NCI-H2029 (cell line): ENCODE data around the gene FBXL19.

Experiments used
- DNase-seq: peaks from one replicate; lab custom pipeline; 2025; lab: John Stamatoyannopoulos, UW

Gene FBXL19

GRCh38 chr16:30964574-30965226 lies 41.3 kb downstream of the FBXL19 start:
- no peak for DNase-seq

GRCh38 chr16:30965436-30965835 lies 42.1 kb downstream of the FBXL19 start:
- no peak for DNase-seq

GRCh38 chr16:30966033-30966619 lies 42.8 kb downstream of the FBXL19 start:
- no peak for DNase-seq

- no peak for DNase-seq
These were observed 44.4 kb downstream of the FBXL19 start for GRCh38 chr16:30967795-30968194.

GRCh38 chr16:30969246-30969842 lies 46.0 kb downstream of the FBXL19 start:
- no peak for DNase-seq

- DNase-seq: no peak
These were observed 47.9 kb downstream of the FBXL19 start for GRCh38 chr16:30971298-30971697.

- DNase-seq: no peak
These were observed 49.5 kb downstream of the FBXL19 start for GRCh38 chr16:30972872-30973271.

- no peak for DNase-seq
These were observed 51.0 kb downstream of the FBXL19 start for GRCh38 chr16:30974348-30974747.

- DNase-seq: no peak
These were observed 53.1 kb downstream of the FBXL19 start for GRCh38 chr16:30976486-30976885.

- DNase-seq: no peak
These were observed 54.1 kb downstream of the FBXL19 start for GRCh38 chr16:30977502-30977901.

- no peak for DNase-seq
These were observed 56.0 kb downstream of the FBXL19 start for GRCh38 chr16:30979170-30980022.

- DNase-seq: no peak
These were observed 56.6 kb downstream of the FBXL19 start for GRCh38 chr16:30980023-30980371.

GRCh38 chr16:30980434-30980833 lies 57.1 kb downstream of the FBXL19 start:
- no peak for DNase-seq

- no peak for DNase-seq
These were observed 57.6 kb downstream of the FBXL19 start for GRCh38 chr16:30980959-30981358.

- no peak for DNase-seq
These were observed 59.3 kb downstream of the FBXL19 start for GRCh38 chr16:30982548-30983288.

- DNase-seq: no peak
These were observed 60.0 kb downstream of the FBXL19 start for GRCh38 chr16:30983289-30983889.

GRCh38 chr16:30983898-30984610 lies 60.7 kb downstream of the FBXL19 start:
- DNase-seq: no peak

GRCh38 chr16:30984669-30985400 lies 61.5 kb downstream of the FBXL19 start, which contains the start of gene HSD3B7:
Gene HSD3B7, plus strand, starts transcription at chr16:30985207. Its CDS starts 452 bp downstream, at chr16:30985659.
- DNase-seq: peak; percentile 54

- peak; percentile 62 for DNase-seq
These were observed 62.2 kb downstream of the FBXL19 start for GRCh38 chr16:30985401-30986128.
